ENCODE measurements around the gene NEK7. TPM values are rescaled to one million over a fixed set of nuclear protein-coding genes. Genes with fewer than 3 reads are reported as not detected.
"Not testable (repeated sequence)": the region's sequence is repeated elsewhere in the genome, so short reads cannot be mapped to it uniquely, and the experiment has no call there.

The NEK7 gene
- total RNA-seq, 2 experiments from 2014 or later, result 56.1 to 57.4 TPM

DNA sequence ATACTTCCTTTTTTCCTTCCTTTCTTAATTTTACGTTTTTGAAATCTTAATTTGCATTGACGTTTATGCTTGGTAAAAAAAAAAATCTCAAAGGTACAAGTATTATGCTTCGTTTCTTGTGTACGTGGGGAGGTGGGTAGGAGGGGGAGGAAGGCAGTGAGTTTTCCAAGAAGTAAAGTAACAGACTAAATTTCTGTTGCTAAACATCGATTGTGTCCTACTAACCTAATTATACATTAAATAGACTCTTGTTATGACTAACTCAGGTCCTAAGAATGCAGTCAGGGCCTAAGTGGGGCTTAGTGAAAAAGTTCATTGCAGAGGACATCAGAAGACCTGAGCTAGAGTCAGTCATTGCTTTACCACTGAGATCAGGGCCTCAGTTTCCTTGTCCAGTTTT lies 17.5 kb downstream of the NEK7 start:
- peak overlapping the region; percentile 79 for H3K27ac Mint-ChIP-seq
- H3K36me3 Mint-ChIP-seq, result peaks cover 13% of the 10 kb centered on the region
- H3K27me3 Mint-ChIP-seq, result no peaks in the 10 kb centered on the region
- peaks cover 10% of the 10 kb centered on the region for H3K9me3 Mint-ChIP-seq
- H3K4me3 Mint-ChIP-seq, result peak overlapping the region; percentile 53
- DNase-seq, result no peak
- peaks cover 85% of the 10 kb centered on the region for H3K4me1 Mint-ChIP-seq

- H3K4me3 Mint-ChIP-seq, result peak overlapping the region; percentile 53
These were observed 18.8 kb downstream of the NEK7 start for GRCh38 chr1:198175423-198176170.

DNA sequence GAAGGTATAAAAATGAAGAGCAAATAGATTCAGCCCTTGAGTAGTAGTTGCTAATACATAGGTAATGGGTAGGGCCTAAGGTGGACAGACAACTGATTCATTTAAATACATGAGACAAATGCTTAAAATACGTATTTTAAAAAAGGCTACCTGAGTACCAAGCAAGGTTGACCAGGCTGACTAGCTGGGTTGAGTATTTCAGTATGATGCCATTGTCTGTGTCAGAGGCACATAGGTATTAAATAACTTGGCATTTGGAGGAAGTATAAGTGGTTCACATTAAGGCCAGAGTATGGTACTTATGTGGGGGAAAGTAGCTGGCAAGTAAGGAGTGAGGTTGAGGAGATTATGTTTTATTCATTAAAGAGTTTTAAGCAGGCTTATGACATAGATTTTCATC lies 19.4 kb downstream of the NEK7 start:
- Mint-ChIP-seq H3K27ac (peak overlapping the region; percentile 65), H3K4me3 (peak overlapping the region; percentile 53), H3K4me1 (peaks cover 86% of the 10 kb centered on the region), H3K27me3 (no peaks in the 10 kb centered on the region), H3K9me3 (peaks cover 2% of the 10 kb centered on the region), H3K36me3 (peaks cover 5% of the 10 kb centered on the region)
- DNase-seq, result no peak

More at GRCh38 chr1:198175423-198176170, 18.8 kb downstream of the NEK7 start:
- DNase-seq, result no peak
- Mint-ChIP-seq H3K27ac (peak overlapping the region; percentile 65), H3K27me3 (no peaks in the 10 kb centered on the region), H3K9me3 (peaks cover 2% of the 10 kb centered on the region), H3K36me3 (peaks cover 4% of the 10 kb centered on the region), H3K4me1 (peaks cover 84% of the 10 kb centered on the region)

DNA sequence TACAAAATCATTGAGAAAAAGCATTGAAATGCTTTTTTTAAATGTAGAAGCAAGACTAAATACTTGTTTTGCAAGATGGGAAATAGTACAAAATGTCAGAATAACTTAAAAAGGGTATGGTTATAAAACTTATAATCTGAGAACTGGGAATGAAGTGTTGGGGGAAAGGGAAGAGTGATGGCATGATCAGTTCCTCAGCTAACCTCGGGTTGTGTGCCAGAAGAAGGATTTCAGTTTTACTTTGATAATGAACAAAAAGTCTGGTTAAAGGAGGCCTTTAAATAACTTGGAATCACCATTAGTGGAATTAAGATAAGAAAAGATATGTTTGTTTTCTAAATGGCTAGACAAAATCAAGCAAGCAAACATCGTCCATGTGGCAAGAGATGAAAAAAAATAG lies 20.7 kb downstream of the NEK7 start:
- peaks cover 88% of the 10 kb centered on the region for H3K4me1 Mint-ChIP-seq
- H3K36me3 Mint-ChIP-seq, result peaks cover 8% of the 10 kb centered on the region
- no peak for DNase-seq
- H3K4me3 Mint-ChIP-seq, result peak overlapping the region; percentile 64
- H3K9me3 Mint-ChIP-seq, result peaks cover 2% of the 10 kb centered on the region
- peak overlapping the region; percentile 32 for H3K27ac Mint-ChIP-seq
- no peaks in the 10 kb centered on the region for H3K27me3 Mint-ChIP-seq

GRCh38 chr1:198178615-198179014 lies 21.8 kb downstream of the NEK7 start:
- H3K4me3 Mint-ChIP-seq, result no peak overlapping the region
- H3K36me3 Mint-ChIP-seq, result peaks cover 14% of the 10 kb centered on the region
- DNase-seq, result no peak

GRCh38 chr1:198179556-198179981 lies 22.8 kb downstream of the NEK7 start:
- Mint-ChIP-seq H3K4me1 (peaks cover 78% of the 10 kb centered on the region), H3K27ac (peak overlapping the region; percentile 73), H3K36me3 (peaks cover 14% of the 10 kb centered on the region), H3K27me3 (no peaks in the 10 kb centered on the region), H3K9me3 (peaks cover 4% of the 10 kb centered on the region), H3K4me3 (peak overlapping the region; percentile 38)
- DNase-seq, result no peak

More at GRCh38 chr1:198178615-198179014, 21.8 kb downstream of the NEK7 start:
- Mint-ChIP-seq H3K27me3 (no peaks in the 10 kb centered on the region), H3K27ac (peak overlapping the region; percentile 57), H3K4me1 (peaks cover 86% of the 10 kb centered on the region), H3K9me3 (peaks cover 4% of the 10 kb centered on the region)

DNA sequence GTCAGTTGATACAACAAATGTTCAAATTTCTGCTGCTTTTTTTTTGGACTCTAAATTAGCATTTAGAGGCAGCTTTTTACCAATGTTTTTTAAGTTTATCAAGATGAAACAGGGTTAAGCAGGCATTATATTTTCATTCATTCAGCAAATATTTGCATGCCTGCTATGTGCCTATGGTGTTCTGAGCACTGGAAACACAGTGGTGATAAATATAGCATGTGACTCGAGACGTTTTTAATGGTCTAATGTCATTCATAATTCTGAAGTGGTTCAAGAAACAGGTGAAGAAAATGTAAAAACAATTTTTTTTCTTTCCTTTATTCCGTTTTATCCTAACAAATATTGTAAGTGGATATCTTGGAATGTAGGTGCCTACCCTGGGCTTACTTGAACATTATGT lies 26.8 kb downstream of the NEK7 start:
- Mint-ChIP-seq H3K4me1 (peaks cover 75% of the 10 kb centered on the region), H3K27me3 (no peaks in the 10 kb centered on the region), H3K36me3 (peaks cover 12% of the 10 kb centered on the region), H3K9me3 (peaks cover 2% of the 10 kb centered on the region), H3K4me3 (no peak overlapping the region), H3K27ac (no peak overlapping the region)
- no peak for DNase-seq

GRCh38 chr1:198184516-198184915 lies 27.7 kb downstream of the NEK7 start:
- Mint-ChIP-seq H3K4me3 (no peak overlapping the region), H3K27ac (no peak overlapping the region), H3K36me3 (peaks cover 12% of the 10 kb centered on the region), H3K27me3 (no peaks in the 10 kb centered on the region), H3K9me3 (peaks cover 2% of the 10 kb centered on the region), H3K4me1 (peaks cover 73% of the 10 kb centered on the region)
- DNase-seq, result no peak

- Mint-ChIP-seq H3K36me3 (peaks cover 12% of the 10 kb centered on the region), H3K27me3 (no peaks in the 10 kb centered on the region), H3K27ac (peak overlapping the region; percentile 48), H3K4me3 (no peak overlapping the region), H3K4me1 (peaks cover 72% of the 10 kb centered on the region), H3K9me3 (peaks cover 2% of the 10 kb centered on the region)
- DNase-seq, result no peak
These were observed 28.3 kb downstream of the NEK7 start for GRCh38 chr1:198185146-198185545.

- no peak for DNase-seq
- H3K27ac Mint-ChIP-seq, result peak overlapping the region; percentile 85
- peaks cover 2% of the 10 kb centered on the region for H3K9me3 Mint-ChIP-seq
- H3K36me3 Mint-ChIP-seq, result peaks cover 12% of the 10 kb centered on the region
- peaks cover 72% of the 10 kb centered on the region for H3K4me1 Mint-ChIP-seq
- H3K4me3 Mint-ChIP-seq, result peak overlapping the region; percentile 59
- H3K27me3 Mint-ChIP-seq, result no peaks in the 10 kb centered on the region
These were observed 29.0 kb downstream of the NEK7 start for GRCh38 chr1:198185759-198186158.

DNA sequence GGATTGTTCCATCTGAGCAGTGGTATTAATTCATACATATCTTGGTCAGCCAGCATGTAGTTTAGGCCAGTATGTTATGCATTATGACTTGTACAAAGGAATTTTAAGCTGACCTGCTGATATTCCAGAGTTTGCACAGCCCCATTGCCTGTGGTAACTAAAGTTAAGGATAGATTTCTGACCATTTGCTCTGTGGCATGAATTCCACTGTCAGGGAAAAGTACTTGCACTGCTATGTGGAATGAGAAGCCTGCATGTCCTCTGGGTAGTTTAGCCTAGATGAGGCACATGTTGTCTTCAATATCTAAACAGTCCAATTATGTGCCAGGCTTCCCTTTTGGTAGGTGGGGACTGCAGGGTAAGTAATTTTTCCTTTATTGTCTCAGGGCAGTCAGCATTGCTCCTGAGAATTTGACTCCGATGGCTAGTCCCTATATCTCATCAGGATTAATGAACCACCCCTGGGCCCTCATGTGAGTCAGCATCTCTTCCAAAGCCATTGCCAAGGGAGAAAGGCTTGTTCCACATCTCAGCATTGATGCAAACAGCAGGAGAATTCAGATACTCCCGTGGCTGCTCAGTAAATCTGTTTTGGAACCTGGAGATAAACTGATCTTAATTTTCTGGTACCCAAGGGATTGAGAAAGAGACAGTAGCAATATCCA lies 30.2 kb downstream of the NEK7 start:
- H3K9me3 Mint-ChIP-seq, result peaks cover 2% of the 10 kb centered on the region
- peaks cover 67% of the 10 kb centered on the region for H3K4me1 Mint-ChIP-seq
- H3K27me3 Mint-ChIP-seq, result no peaks in the 10 kb centered on the region

DNA sequence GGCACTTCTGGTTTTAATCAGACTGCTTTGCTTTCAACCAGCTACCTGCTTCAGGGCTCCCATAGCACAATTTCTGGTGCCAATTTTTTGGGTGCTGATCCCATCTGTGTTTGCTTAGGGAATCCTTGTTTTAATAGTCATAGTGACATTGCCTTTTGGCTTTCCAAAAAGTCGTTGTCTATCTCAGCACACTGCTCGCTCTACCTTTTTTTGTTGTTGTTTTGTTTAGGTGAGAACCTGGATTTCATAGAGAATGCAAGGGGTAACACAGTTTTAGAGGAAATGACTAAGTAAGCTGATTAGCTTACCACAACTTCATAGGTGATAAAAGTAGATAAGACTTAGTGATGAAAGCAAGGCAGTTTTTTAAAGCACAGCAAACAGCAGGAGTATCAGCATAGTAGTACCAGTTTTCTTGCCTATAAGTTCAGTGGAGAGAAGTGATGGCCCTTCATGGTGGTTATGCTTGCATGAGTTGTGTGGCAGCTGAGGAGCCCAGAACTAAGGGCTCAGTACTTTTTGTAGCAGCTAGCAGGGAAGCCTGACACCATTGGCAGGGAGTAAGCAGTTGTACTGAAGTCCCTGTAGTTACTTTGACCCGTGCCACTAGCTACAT lies 31.3 kb downstream of the NEK7 start:
- peak overlapping the region; percentile 87 for H3K27ac Mint-ChIP-seq
- no peaks in the 10 kb centered on the region for H3K27me3 Mint-ChIP-seq
- peaks cover 67% of the 10 kb centered on the region for H3K4me1 Mint-ChIP-seq
- H3K9me3 Mint-ChIP-seq, result peaks cover 1% of the 10 kb centered on the region
- H3K4me3 Mint-ChIP-seq, result peak overlapping the region; percentile 50
- H3K36me3 Mint-ChIP-seq, result peaks cover 5% of the 10 kb centered on the region
- DNase-seq, result no peak

More for the DNA sequence above, 30.2 kb downstream of the NEK7 start:
- DNase-seq, result no peak
- no peak overlapping the region for H3K4me3 Mint-ChIP-seq
- H3K27ac Mint-ChIP-seq, result peak overlapping the region; percentile 87
- peaks cover 7% of the 10 kb centered on the region for H3K36me3 Mint-ChIP-seq

- H3K27ac Mint-ChIP-seq, result no peak overlapping the region
- no peak for DNase-seq
- peaks cover 19% of the 10 kb centered on the region for H3K36me3 Mint-ChIP-seq
- H3K27me3 Mint-ChIP-seq, result no peaks in the 10 kb centered on the region
- no peaks in the 10 kb centered on the region for H3K9me3 Mint-ChIP-seq
- H3K4me3 Mint-ChIP-seq, result no peak overlapping the region
- H3K4me1 Mint-ChIP-seq, result peaks cover 68% of the 10 kb centered on the region
These were observed 34.3 kb downstream of the NEK7 start for GRCh38 chr1:198191117-198191516.

GRCh38 chr1:198193871-198194270 lies 37.1 kb downstream of the NEK7 start:
- Mint-ChIP-seq H3K4me1 (peaks cover 64% of the 10 kb centered on the region), H3K36me3 (peaks cover 24% of the 10 kb centered on the region)
- not testable (repeated sequence) for H3K4me3 Mint-ChIP-seq, H3K9me3 Mint-ChIP-seq, H3K27ac Mint-ChIP-seq, H3K27me3 Mint-ChIP-seq, DNase-seq

- H3K4me1 Mint-ChIP-seq, result peaks cover 66% of the 10 kb centered on the region
- H3K27ac Mint-ChIP-seq, result no peak overlapping the region
- H3K36me3 Mint-ChIP-seq, result peaks cover 27% of the 10 kb centered on the region
- H3K9me3 Mint-ChIP-seq, result no peaks in the 10 kb centered on the region
- DNase-seq, result no peak
- no peaks in the 10 kb centered on the region for H3K27me3 Mint-ChIP-seq
- peak overlapping the region; percentile 11 for H3K4me3 Mint-ChIP-seq
These were observed 39.8 kb downstream of the NEK7 start for GRCh38 chr1:198196630-198197029.
